Activated CD8-positive, alpha-beta T cell treated with anti-CD3 and anti-CD28 coated beads for 36 hours (primary cell): Measurements from ENCODE around the gene UBE2S. TPM values are rescaled to one million over a fixed set of nuclear protein-coding genes. Genes with fewer than 3 reads are reported as not detected.
"Not testable (repeated sequence)": the region's sequence is repeated elsewhere in the genome, so short reads cannot be mapped to it uniquely, and the experiment has no call there.

Source experiments
- ATAC-seq: fragments of 200-7000 bp; cut with Tn5 transposase; one replicate; pipeline ENCODE4 v1.10.0; 2021; ENCODE audit warnings: mild to moderate bottlenecking, moderate library complexity
- CTCF ChIA-PET: fragments of 350-600 bp; sonication (Branson Sonifier 250); formaldehyde crosslinking; loops from one replicate; lab custom pipeline; 2021; ENCODE audit warnings: antibody characterized with exemption; lab: Charles Lee
- POLR2A ChIA-PET: fragments of 350-600 bp; sonication (Branson Sonifier 250); formaldehyde crosslinking; loops from one replicate; lab custom pipeline; 2021; ENCODE audit warnings: antibody characterized with exemption; lab: Charles Lee
- DNase-seq: peaks from one replicate; pipeline ENCODE4 v3.0.0-alpha.2; 2020
- H3K27ac Mint-ChIP-seq: one replicate; pipeline ENCODE4 v1.8.0; 2021; ENCODE audit warnings: mild to moderate bottlenecking, mixed read lengths
- H3K27me3 Mint-ChIP-seq: one replicate; pipeline ENCODE4 v1.8.0; 2021; ENCODE audit warnings: mixed read lengths
- H3K36me3 Mint-ChIP-seq: one replicate; pipeline ENCODE4 v1.8.0; 2021; ENCODE audit warnings: low read depth, mixed read lengths
- H3K4me1 Mint-ChIP-seq: one replicate; pipeline ENCODE4 v1.8.0; 2021; ENCODE audit warnings: low read depth, mixed read lengths
- H3K4me3 Mint-ChIP-seq: one replicate; pipeline ENCODE4 v1.8.0; 2021; ENCODE audit warnings: mild to moderate bottlenecking, moderate library complexity, mixed read lengths
- H3K9me3 Mint-ChIP-seq: one replicate; pipeline ENCODE4 v1.8.0; 2021; ENCODE audit warnings: mixed read lengths
- intact Hi-C: fragments of 100-400 bp; cut with micrococcal nuclease; formaldehyde crosslinking; loops from one replicate; pipeline ENCODE4 v1.10.0; 2022
- total RNA-seq, 2 experiments: library from RNA; stranded (reverse); gene quantifications; one replicate each; pipeline ENCODE4 v1.2.3, GENCODE V29; 2021
- TF ChIP-seq, protein P1 (sequence below): fragments of 200-600 bp; IDR thresholded peaks from one replicate; pipeline ENCODE4 v1.8.0; 2022; ENCODE audit warnings: antibody characterized with exemption, mild to moderate bottlenecking

Gene UBE2S
- total RNA-seq, 2 experiments from 2014 or later: 229 to 241 TPM

DNA sequence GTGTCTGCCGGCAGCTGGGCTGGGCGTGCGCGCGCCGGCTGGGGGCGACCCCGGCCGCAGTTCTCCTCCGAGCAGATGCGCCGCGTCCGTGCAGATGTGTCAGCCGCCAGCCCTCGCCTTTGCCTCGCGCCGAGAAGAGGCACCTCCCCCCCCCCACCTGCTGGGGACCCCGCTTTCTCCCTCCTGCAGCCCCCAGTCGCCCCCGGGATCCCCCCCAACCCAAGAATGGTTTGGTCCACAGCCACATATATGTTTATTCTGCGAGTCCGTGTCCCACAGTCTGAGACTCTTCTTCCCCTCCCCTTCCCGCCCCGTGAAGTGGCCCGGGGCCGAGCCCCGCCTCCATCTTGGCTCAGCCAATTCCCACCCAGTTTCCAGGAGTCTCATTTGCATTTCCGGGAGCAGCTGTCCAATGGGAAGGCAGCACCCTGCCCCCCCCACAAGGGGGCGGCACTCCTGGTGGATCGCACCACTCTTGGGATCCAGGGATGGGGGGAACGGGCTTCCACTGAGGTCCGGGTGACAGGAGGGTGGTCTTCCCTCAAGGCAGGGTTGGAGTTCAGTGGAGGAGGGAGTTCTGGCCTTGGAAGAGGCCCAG is 45.3 kb upstream of the UBE2S start:
- DNase-seq (peak; percentile 56), ATAC-seq (peak; percentile 49)
- Mint-ChIP-seq H3K4me1 (peaks cover 10% of the 10 kb centered on the region), H3K27me3 (peaks cover 25% of the 10 kb centered on the region), H3K27ac (no peak overlapping the region), H3K9me3 (no peaks in the 10 kb centered on the region), H3K4me3 (no peak overlapping the region), H3K36me3 (peaks cover 19% of the 10 kb centered on the region)
- intact Hi-C loops: no loop called here
- CTCF ChIA-PET: interaction anchor here (0.9 to 2.4 kb wide), 4 partner anchors 15 to 161 kb away, joined by 3 to 12 read pairs (median 5); no protein-coding TSS in a partner anchor
- POLR2A ChIA-PET: interaction anchor here (1.2 to 1.4 kb wide), 2 partner anchors 45 to 69 kb away, joined by 3 to 4 read pairs; partner anchors contain the start of genes TMEM238 and UBE2S
- TF ChIP-seq, protein P1, sequence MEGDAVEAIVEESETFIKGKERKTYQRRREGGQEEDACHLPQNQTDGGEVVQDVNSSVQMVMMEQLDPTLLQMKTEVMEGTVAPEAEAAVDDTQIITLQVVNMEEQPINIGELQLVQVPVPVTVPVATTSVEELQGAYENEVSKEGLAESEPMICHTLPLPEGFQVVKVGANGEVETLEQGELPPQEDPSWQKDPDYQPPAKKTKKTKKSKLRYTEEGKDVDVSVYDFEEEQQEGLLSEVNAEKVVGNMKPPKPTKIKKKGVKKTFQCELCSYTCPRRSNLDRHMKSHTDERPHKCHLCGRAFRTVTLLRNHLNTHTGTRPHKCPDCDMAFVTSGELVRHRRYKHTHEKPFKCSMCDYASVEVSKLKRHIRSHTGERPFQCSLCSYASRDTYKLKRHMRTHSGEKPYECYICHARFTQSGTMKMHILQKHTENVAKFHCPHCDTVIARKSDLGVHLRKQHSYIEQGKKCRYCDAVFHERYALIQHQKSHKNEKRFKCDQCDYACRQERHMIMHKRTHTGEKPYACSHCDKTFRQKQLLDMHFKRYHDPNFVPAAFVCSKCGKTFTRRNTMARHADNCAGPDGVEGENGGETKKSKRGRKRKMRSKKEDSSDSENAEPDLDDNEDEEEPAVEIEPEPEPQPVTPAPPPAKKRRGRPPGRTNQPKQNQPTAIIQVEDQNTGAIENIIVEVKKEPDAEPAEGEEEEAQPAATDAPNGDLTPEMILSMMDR: no peak

DNA sequence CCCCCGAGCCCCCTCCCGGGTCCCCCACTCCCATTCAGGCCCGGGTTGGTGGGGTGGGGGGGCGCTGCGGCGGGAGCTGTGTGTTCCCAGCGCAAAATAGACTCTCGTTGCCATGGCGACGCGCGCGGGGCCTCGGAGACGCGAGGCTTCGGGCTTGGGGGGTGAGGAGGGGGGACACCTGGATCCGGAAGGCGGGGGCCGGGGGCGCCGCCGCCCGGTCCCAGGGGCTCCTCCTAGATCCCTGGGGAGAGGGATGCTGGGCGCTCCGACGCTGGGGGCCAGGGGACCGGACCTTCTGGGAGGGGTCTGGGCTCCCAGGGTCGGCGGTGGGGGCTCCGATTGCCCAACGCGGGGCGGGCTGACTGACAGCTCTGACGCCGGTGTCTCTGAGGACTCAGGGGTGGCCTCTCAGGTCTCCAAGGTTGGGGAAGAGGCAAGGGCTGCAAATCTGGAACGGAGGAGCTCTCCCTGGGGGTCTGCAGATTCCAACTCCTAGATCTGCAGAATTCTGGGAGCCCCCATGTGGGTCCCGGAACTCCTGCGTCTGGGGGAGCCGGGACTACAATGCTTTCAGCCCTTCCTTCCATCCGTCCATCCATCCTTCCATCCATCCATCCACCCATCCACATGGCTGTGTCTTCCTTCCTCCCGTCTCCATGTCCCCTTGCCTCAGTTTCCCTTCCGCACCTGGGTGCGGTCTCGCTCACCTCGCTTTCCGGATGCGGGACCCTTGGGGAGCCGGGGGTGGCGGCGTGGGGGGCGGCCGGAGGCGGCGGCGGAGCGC is 44.6 kb upstream of the UBE2S start:
- CTCF ChIA-PET: interaction anchor here (0.9 to 2.4 kb wide), 3 partner anchors 16 to 52 kb away, joined by 3 to 12 read pairs (median 6); no protein-coding TSS in a partner anchor
- H3K4me1 Mint-ChIP-seq: peaks cover 10% of the 10 kb centered on the region
- DNase-seq (no peak), ATAC-seq (no peak)
- H3K4me3 Mint-ChIP-seq: no peak overlapping the region
- POLR2A ChIA-PET: interaction anchor here (0.6 to 1.4 kb wide), 2 partner anchors 69 to 574 kb away, joined by 3 read pairs; partner anchors contain the start of gene TMEM238
- TF ChIP-seq, protein P1: no peak
- no peaks in the 10 kb centered on the region for H3K9me3 Mint-ChIP-seq
- H3K27me3 Mint-ChIP-seq: peaks cover 25% of the 10 kb centered on the region
- intact Hi-C loops: no loop called here
- H3K36me3 Mint-ChIP-seq: peaks cover 19% of the 10 kb centered on the region
- no peak overlapping the region for H3K27ac Mint-ChIP-seq

DNA sequence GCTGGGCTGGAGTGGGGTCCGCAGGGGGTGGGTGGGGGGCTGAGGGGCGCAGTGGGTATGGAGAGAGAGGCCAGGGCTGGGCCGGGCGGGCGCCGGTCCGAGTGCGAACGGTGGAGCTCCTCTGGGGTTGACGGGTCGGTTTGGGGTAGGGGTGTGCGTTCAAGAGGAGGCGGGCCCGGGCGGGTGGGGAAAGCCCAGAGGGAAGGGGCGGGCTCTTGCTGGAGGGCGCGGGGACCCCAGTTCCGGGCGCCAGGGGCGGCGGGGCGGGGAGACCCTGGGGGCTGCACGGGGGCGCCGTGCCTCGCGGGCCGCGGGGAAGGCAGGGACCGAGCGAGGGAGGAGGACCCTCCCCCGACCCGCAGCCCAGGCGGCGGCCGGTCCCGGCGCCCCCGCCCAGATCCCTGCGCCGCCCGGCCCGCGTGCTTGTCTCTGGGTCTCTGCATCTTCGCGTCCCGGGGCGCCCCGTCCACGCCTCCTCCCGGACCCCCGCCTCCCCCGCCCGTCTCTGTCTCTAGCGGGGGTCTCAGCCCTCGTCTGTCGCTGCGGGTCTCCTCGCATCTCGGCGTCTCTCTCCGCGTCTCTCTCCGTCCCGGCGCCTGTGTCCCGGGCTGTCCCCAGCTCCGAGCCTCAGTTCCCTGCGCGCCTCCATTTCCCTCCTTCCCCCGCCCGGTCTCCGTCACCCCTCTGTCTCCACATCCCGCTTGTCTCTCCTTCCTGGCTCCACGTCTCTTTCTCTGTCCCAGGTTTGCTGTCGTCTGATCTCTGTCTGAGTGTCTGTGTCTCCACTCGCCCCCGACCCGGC is 43.8 kb upstream of the UBE2S start:
- Mint-ChIP-seq H3K4me1 (peaks cover 10% of the 10 kb centered on the region), H3K27ac (no peak overlapping the region), H3K9me3 (no peaks in the 10 kb centered on the region), H3K36me3 (peaks cover 19% of the 10 kb centered on the region), H3K4me3 (peak overlapping the region; percentile 37), H3K27me3 (peaks cover 25% of the 10 kb centered on the region)
- intact Hi-C loops: no loop called here
- no peak for ATAC-seq
- DNase-seq: no peak
- TF ChIP-seq, protein P1: no peak
- POLR2A ChIA-PET: interaction anchor here (0.6 to 1.4 kb wide), 2 partner anchors 68 to 573 kb away, joined by 3 read pairs; partner anchors contain the start of gene TMEM238
- CTCF ChIA-PET: interaction anchor here (2.4 kb wide), 1 partner anchor 17 kb away, joined by 12 read pairs; no protein-coding TSS in a partner anchor

DNA sequence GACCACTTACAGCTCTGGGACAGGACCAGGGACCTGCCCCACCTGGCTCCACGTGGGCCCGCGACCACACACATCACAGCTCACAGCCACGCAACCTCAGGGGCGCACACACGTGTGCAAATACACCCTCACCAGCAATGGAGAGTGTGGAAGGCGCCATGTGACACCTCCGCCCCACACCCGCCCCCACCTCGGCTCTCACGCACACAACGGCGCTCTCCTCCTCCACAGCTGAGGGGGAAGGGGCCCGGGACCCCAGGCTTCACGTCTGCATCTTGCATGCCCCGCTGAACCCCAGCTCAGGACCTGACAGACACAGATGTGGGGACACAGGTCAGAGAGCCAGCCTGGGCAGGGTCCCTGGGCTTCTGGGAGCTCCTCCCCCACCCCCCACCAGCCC is 41.9 kb upstream of the UBE2S start:
- no peaks in the 10 kb centered on the region for H3K9me3 Mint-ChIP-seq
- ATAC-seq (no peak), DNase-seq (no peak)
- peaks cover 34% of the 10 kb centered on the region for H3K27me3 Mint-ChIP-seq
- TF ChIP-seq, protein P1: no peak
- ChIA-PET POLR2A (no interaction called here), CTCF (interaction anchor here (1.4 kb wide), 1 partner anchor 17 kb away, joined by 3 read pairs; no protein-coding TSS in a partner anchor)
- H3K36me3 Mint-ChIP-seq: peaks cover 11% of the 10 kb centered on the region
- no peak overlapping the region for H3K27ac Mint-ChIP-seq
- intact Hi-C loops: no loop called here
- H3K4me1 Mint-ChIP-seq: peaks cover 10% of the 10 kb centered on the region
- no peak overlapping the region for H3K4me3 Mint-ChIP-seq

DNA sequence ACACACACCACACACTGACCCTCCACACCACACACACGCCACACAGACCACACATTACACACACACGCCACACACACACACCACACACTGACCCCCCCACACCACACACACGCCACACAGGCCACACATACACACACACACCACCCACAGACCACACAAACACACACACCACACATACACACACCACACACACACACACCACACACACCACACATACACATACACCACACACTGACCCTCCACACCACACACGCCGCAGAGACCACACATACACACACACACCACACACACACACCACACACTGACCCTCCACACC is 40.5 kb upstream of the UBE2S start:
- H3K27ac Mint-ChIP-seq, H3K4me3 Mint-ChIP-seq, DNase-seq, POLR2A ChIA-PET, ATAC-seq, H3K9me3 Mint-ChIP-seq, H3K36me3 Mint-ChIP-seq, H3K4me1 Mint-ChIP-seq, CTCF ChIA-PET, intact Hi-C loops: not testable (repeated sequence)
- H3K27me3 Mint-ChIP-seq: peaks cover 41% of the 10 kb centered on the region
